Stromal cell of bone marrow (primary cell): Measurements from ENCODE around the gene MAGI1.
"Not testable (repeated sequence)": the region's sequence is repeated elsewhere in the genome, so short reads cannot be mapped to it uniquely, and the experiment has no call there.

Experiments used
- DNase-seq: peaks from one replicate; pipeline ENCODE4 v3.0.0-alpha.2; 2012; ENCODE audit warnings: low read depth

The MAGI1 gene

GRCh38 chr3:66038726-66039589 lies at the start of gene MAGI1:
Gene MAGI1, minus strand, starts transcription at chr3:66038918. Its CDS starts 610 bp downstream, at chr3:66038308.
- DNase-seq, result peak; percentile 93

DNA sequence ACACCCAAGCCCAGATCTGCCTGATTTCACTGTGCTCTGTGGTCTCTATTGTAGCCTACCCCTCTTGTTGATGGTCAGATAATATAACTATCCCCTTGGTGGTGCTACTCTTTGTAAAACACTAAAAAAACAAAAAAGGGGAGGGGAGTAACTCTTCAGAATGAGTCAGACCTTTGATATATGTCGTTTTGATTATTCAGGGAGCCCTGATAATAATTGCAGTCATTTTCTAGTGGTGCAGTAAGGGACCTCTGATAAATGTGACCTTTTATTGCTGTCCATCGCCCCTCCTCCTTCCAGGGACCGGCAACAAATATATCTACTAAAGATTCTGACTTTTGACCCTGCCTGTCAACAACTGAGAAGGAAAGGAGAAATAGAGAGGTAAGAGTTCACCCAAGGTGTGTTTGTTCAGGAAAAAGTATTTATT lies 45.1 kb upstream of the MAGI1 start:
- DNase-seq, result no peak

DNA sequence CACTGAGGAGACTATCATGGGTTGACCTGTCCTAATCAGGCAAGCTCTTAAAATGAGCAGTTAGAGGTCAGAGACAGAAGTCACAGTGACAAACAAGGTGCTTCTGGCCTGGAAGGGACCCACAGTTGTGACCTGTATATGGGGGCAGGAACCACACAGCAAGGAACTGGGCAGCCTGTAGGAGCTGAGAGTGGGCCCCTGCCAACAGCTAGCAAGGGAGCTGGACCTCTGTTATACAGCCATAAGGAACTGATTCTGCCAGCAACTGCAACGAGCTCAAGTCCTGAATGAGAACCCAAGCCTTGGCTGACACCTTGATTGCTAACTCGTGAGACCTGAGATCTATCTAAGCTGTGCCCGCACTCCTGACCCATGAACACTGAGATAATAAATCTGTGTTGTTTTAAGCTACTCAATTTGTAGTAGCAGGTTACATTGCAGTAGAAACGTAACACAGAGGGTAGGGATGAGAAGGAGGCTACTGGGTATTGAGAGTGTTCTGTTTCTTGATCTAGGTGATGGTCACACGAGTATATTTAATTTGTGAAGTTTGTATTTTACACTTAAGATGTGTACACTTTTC lies 44.5 kb upstream of the MAGI1 start:
- no peak for DNase-seq

- DNase-seq, result no peak
Measured at GRCh38 chr3:66082679-66083078, 44.0 kb upstream of the MAGI1 start.

GRCh38 chr3:66080167-66080566 lies 41.4 kb upstream of the MAGI1 start:
- DNase-seq, result no peak

DNA sequence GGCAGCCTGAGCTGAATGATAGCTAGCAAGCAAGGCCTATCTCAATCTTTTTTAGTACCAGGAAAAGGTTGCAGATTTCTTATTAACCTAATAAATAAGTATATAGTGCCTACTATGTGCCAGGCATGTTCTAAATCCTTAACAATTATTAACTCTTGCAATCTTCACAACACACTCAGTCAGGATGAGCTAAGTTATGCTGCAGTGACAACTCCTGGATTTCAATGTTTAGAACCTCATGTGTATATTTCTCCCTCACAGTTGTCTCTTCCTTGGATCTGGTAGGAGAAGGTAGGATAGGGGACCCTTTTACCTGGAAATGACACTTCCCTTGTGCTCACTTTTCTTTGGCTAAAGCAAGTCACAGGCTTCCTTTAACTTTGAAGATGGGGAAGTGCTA lies 39.3 kb upstream of the MAGI1 start:
- no peak for DNase-seq

GRCh38 chr3:66076861-66077470 lies 38.2 kb upstream of the MAGI1 start:
- peak; percentile 85 for DNase-seq

- DNase-seq, result peak; percentile 79
Measured at GRCh38 chr3:66075281-66075680, 36.6 kb upstream of the MAGI1 start.

DNA sequence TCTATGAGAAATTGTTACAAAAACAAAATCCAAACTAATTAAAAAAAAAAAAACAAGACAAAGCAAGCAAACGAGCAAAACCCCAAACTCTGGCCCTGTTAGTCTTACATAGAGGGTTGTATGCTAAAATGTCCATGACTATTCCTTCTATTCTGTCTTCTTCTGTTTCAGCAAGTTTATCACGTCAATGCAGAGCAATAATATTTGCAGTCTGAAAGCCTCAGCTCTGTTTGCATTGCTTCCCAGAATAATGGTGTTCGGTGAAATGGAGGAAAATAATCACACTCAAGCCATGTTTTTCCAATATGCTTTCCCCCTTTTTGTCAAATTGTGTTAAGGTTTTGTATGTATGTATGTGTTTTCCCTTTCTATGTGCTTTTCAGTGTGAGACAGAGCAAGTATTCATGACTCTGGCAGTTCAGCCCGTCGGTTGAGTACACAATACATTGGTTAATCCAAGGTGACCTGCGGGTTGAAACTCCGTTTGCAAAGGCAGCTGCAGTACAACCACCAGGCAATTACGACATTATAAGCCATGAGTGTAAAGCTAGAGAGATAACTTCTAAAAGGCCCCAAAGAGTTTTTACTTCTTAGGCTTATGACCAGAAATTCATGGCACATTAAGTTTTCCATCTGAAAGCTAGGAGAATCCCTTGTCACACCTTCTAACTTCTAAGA lies 34.9 kb upstream of the MAGI1 start:
- no peak for DNase-seq

DNA sequence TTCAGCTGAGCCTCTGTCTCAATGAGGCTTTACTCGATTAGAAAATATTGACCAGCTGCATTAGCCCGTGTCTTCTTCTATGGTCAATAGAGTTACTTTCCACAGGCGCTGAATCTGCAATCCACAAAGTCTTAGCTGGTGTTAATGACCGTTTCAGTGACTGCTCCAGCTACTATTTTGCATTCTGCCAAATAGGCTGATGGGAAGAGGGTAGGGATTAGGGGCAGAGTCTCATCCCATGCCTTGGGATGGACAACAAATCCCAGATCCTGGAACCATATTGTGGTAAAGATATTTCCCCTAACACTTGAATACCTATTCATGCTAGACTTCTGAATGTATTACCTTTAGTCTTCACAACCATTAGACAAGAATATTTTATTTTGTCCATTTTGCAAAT lies 29.5 kb upstream of the MAGI1 start:
- DNase-seq, result no peak

- DNase-seq, result no peak
Measured at GRCh38 chr3:66066963-66067617, 28.4 kb upstream of the MAGI1 start.

DNA sequence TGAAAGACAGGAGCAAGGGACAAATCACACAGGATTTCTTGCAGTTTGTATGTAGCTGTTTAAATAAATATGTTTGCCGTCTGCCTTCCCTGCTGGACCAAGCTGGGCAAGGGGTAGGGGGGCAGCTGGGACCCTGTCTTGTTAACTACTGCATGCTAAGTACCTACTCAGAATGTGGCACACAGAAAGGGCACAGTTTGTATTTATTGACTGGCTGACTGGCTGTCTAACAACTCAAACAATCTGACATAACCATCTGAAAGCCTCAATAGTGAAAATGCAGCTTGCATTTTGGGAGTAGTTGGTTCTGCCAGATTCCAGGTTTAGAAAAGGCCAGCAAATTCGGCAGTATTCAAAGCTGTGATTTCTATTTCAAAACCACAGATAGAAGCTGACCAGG lies 16.6 kb upstream of the MAGI1 start:
- DNase-seq, result no peak

- DNase-seq, result peak; percentile 31
Measured at GRCh38 chr3:66053550-66054094, 14.9 kb upstream of the MAGI1 start.

DNA sequence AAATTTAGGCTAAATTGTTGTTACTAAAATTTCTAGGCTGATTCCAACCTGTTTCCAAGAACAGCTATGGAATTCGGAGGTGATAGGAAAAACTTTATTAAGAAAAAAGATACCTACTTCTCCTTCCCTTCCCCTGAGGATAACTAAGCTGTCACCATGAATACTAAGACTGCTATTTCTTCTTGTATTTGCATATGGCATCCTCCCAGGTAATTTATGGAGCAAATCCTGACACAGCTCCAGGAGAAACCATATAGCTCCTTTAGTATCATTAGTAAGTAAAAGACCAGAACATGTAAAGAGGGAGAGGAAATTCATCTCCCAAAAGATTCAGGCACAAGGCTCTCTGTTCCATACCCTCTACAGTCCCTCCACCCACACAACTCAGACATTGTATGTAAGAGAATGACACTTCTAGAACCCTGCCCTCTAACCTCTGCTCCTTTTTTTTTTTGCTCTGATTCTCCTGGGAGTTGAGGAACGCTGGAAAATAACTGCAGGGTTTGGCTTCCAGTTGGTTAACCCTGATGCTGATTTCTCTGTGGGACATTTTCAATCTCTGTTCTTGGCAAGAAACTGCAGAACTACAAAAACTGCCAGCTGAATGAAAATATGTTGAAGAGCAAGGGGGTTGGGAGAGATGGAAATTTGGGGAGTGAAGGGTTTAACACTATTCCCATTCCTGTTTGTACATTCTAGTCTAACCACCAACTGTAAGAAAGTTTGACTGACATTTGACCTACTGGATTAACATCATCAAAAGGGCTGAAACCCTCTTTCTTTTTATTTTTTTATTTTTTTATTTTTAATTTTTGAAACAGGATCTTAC lies 14.2 kb upstream of the MAGI1 start:
- peak; percentile 48 for DNase-seq

GRCh38 chr3:66050821-66051220 lies 12.1 kb upstream of the MAGI1 start:
- no peak for DNase-seq

DNA sequence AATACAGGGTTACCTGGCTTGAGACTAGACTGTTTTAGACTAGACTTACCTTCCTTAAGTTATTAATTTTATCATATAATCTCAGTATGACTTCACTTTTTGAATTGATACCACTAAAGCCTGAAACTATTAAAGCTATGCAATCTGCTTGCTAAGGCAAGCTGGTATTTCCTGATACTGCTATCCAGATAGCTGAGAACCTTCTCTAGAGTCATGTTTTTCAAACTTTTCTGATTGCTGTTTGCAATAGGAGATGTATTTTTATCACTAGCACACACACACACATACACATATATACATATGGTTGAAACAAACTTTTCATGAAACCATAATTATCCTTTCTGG lies 9.3 kb upstream of the MAGI1 start:
- DNase-seq, result no peak

- peak; percentile 89 for DNase-seq
Measured at GRCh38 chr3:66047311-66048050, 8.8 kb upstream of the MAGI1 start.

- not testable (repeated sequence) for DNase-seq
Measured at GRCh38 chr3:66046321-66046720, 7.6 kb upstream of the MAGI1 start.

DNA sequence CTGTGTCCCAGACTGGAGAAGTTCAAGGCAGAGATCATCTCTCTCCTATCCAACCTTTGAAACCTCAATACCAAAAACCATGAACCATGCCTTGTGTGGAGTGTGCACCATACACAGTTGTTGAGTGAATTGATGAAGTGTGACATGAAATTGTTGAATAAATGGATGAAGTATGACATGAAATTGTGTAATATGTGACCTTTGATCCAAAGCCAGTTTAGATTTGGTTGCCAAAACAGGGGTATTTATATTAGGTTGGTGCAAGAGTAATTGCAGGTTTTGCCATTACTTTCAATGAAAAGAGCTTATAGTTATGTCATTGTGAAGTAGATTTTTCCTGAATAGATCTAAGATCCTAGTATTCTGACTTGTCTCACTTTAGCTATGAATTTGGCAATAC lies 3.1 kb upstream of the MAGI1 start:
- no peak for DNase-seq

- peak; percentile 42 for DNase-seq
Measured at GRCh38 chr3:66041116-66041515, 2.4 kb upstream of the MAGI1 start.
